ENCODE results near the gene PRDM12. TPM values are rescaled to one million over a fixed set of nuclear protein-coding genes. Genes with fewer than 3 reads are reported as not detected.

PRDM12 gene
- not detected for total RNA-seq

DNA sequence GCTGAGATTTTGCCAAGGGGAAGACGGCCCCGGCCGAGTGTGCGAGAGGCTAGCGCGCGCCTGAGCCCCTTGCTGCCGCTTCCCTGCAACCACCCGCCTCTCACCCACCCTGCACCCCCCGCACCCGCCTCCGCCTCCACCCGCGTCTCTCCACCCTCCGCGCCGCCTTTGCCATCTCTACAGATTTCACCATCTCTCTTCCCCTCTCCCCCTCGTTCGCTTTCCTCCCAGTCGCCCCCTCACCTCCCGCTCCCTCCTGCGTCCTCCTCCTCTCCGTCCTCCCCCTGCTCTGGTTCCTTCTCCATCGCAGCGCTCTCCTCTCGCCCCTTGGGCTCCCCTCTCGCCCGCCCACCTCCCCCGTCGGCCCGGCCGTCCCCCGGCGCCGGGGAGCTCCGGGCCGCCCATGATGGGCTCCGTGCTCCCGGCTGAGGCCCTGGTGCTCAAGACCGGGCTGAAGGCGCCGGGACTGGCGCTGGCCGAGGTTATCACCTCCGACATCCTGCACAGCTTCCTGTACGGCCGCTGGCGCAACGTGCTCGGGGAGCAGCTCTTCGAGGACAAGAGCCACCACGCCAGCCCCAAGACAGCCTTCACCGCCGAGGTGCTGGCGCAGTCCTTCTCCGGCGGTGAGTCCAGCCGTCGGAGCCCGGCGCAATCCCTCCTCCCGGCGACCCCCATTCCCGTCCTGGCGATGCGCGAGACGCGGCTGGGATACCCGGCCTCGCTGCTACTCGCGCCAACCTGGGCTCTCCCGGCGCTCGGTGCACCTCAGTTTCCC, at the start of gene PRDM12:
Gene PRDM12, plus strand, starts transcription at position 344 of the 778 bp plus-strand sequence. Its CDS starts 60 bp downstream, at position 404.
- no peak for DNase-seq (ENCODE audit: low spot score in 2 of 2)
- H3K4me3 ChIP-seq: peak within 1 kb of the TSS in 2 of 3 donors; percentile 20 to 56
- H3K27ac ChIP-seq: no peak within 1 kb of the TSS
- H3K4me1 ChIP-seq: peaks cover 22 to 34% of the 10 kb centered on the region in 2 donors
- no peak for TF ChIP-seq POLR2AphosphoS5 (IDR thresholded peaks at IDR 0.05)
- H3K9me3 ChIP-seq: no peaks in the 10 kb centered on the region
- intact Hi-C loops (cut with DNase I; ENCODE audit: low total_unique reads): loop anchor here (5.0 kb wide), 1 partner anchor 1007 kb away; no protein-coding TSS in a partner anchor
- no peaks in the 10 kb centered on the region for H3K36me3 ChIP-seq
- H3K27me3 ChIP-seq: peaks cover 27 to 89% of the 10 kb centered on the region in 2 donors

DNA sequence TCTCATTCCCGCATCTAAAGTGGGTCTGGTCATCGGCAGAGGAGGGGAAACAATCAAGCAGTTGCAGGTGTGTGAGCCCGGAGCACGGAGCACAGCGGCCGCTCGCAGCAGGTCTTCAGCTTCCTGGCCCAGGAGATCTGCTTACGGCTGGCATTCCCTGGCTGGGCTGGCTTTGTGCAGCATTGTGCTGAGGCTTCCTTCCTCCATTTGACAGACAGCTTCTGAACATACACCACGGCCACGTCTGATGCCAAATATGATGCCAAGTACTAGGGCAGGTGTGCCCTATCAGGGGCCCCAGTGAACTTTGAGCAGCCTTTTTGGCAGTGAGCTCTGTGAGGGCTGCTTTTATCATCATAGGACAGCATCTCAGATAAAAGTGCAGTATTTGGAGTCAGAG, 47.9 kb upstream of the PRDM12 start:
- intact Hi-C loops (cut with DNase I; ENCODE audit: low total_unique reads): no loop called here

GRCh38 chr9:130623466-130623865, 40.9 kb upstream of the PRDM12 start:
- H3K27ac ChIP-seq: no peak overlapping the region
- peaks cover 10% of the 10 kb centered on the region for H3K36me3 ChIP-seq
- H3K4me3 ChIP-seq: no peak overlapping the region
- intact Hi-C loops (cut with DNase I; ENCODE audit: low total_unique reads): no loop called here
- no peaks in the 10 kb centered on the region for H3K27me3 ChIP-seq
- H3K4me1 ChIP-seq: no peaks in the 10 kb centered on the region
- DNase-seq (ENCODE audit: low spot score in 2 of 2): no peak
- no peak for TF ChIP-seq POLR2AphosphoS5 (IDR thresholded peaks at IDR 0.05)
- TF ChIP-seq POLR2A (IDR thresholded peaks at IDR 0.05): no peak
- no peak for TF ChIP-seq CTCF (IDR thresholded peaks at IDR 0.05)
- no peaks in the 10 kb centered on the region for H3K9me3 ChIP-seq

More for the DNA sequence above, 47.9 kb upstream of the PRDM12 start:
- DNase-seq (ENCODE audit: low spot score in 2 of 2): no peak
- H3K36me3 ChIP-seq: peaks cover 12% of the 10 kb centered on the region
- H3K27ac ChIP-seq: no peak overlapping the region
- H3K4me3 ChIP-seq: no peak overlapping the region
- H3K9me3 ChIP-seq: no peaks in the 10 kb centered on the region
- no peaks in the 10 kb centered on the region for H3K27me3 ChIP-seq
- H3K4me1 ChIP-seq: no peaks in the 10 kb centered on the region
- TF ChIP-seq POLR2A (IDR thresholded peaks at IDR 0.05) (no peak), POLR2AphosphoS5 (IDR thresholded peaks at IDR 0.05) (no peak), CTCF (IDR thresholded peaks at IDR 0.05) (no peak)

GRCh38 chr9:130624154-130624553, 40.2 kb upstream of the PRDM12 start:
- Histone ChIP-seq H3K27me3 (no peaks in the 10 kb centered on the region), H3K27ac (no peak overlapping the region), H3K9me3 (no peaks in the 10 kb centered on the region), H3K4me1 (no peaks in the 10 kb centered on the region), H3K4me3 (no peak overlapping the region), H3K36me3 (peaks cover 10% of the 10 kb centered on the region)
- intact Hi-C loops (cut with DNase I; ENCODE audit: low total_unique reads): no loop called here
- TF ChIP-seq CTCF (IDR thresholded peaks at IDR 0.05) (no peak), POLR2A (IDR thresholded peaks at IDR 0.05) (no peak), POLR2AphosphoS5 (IDR thresholded peaks at IDR 0.05) (no peak)
- DNase-seq (ENCODE audit: low spot score in 2 of 2): no peak

DNA sequence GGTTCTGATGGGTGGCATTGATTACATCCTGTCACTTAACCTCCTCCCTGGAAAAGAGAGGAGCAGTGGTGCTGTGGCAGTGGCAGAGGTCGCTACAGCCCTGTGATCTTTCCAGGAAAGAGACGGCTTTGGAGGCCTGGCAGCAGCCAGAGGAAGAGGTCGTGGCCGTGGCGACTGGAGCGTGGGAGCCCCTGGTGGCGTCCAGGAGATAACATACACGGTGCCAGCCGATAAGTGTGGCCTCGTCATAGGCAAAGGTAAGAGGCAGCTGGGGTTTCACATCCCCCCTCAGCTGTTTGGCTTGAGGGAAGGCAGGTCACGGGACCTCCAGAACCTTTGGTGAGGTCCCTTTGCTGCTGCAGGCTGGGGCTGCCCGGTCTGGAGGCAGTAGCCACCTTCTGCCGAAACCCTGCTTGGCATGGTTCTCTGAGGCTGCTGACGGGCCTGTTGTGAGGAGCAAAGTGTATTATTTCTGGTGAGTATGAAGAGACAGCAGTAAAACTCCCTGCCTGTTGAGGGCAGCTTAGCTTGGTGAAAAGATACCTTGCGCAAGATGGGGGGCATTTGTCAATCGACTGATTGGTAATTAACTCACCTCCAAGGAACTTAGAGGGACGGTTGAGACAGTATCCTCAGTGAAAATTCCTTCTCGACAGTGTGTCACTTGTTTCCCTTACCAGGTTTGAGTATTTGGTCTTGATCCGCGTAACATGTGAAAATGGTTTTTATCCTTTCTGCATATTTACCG, 38.0 kb upstream of the PRDM12 start:
- Histone ChIP-seq H3K9me3 (no peaks in the 10 kb centered on the region), H3K4me3 (no peak overlapping the region), H3K36me3 (peaks cover 12% of the 10 kb centered on the region), H3K27me3 (no peaks in the 10 kb centered on the region), H3K27ac (no peak overlapping the region), H3K4me1 (no peaks in the 10 kb centered on the region)
- TF ChIP-seq POLR2AphosphoS5 (IDR thresholded peaks at IDR 0.05): no peak
- TF ChIP-seq CTCF (IDR thresholded peaks at IDR 0.05): no peak
- no peak for TF ChIP-seq POLR2A (IDR thresholded peaks at IDR 0.05)
- DNase-seq (ENCODE audit: low spot score in 2 of 2): no peak
- intact Hi-C loops (cut with DNase I; ENCODE audit: low total_unique reads): no loop called here

Measured in breast epithelium (tissue), 4 donors.